HL-60/S4 (cell line): ENCODE data around the gene EXOC1.

ENCODE experiments used
- in situ Hi-C: fragments of 300-500 bp; cut with MboI; formaldehyde crosslinking; loops from 2 replicates; pipeline ENCODE4 v1.14.3; 2022; ENCODE audit warnings: low sequenced_read_pairs

EXOC1 gene

DNA sequence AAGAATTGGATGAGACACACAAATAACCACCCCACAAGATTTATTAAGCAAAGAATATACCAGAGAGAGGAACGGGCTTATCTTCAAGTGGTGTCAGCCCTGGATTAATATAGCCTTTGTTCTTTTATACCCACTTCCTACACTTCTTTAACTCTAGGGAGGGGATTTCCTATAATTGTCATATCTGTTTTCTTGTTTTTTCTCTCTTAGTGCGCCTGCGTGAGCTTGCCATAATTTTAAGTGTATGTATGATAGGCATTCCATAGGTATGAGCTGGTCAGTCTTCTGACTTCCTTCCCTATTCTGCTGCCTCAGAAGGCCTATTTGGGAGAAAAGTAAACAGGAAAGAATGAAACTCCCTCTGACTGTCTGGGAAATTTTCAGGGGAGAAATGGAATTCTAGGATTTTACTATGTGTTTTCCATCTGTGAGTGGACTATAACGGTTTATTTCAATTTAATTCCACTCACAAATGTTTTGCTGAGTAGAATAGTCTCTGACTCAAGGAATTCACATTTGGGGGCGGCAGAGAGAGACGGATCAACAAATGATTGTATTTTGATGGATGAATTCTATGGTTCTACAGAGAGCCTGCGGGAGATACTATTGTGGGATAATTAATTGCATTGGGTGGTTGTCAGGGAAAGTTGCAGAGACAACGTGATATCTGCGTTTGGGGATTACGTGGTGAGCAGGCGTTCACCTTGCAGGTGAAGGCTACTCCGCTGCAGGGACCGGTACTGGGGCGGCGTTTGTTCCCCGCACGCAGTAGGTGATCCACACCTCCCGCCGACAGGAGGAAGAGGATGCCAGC is 94.7 kb downstream of the EXOC1 start:
- in situ Hi-C loops = loop anchor here (25.0 kb wide), 1 partner anchor 339 kb away; no protein-coding TSS in a partner anchor

GRCh38 chr4:55948726-55949481 is 95.5 kb downstream of the EXOC1 start, which contains the start of gene CEP135:
TSS of gene CEP135 (plus strand) at chr4:55948945. CDS start at chr4:55952131, 3,186 bp downstream.
- in situ Hi-C loops = loop anchor here (25.0 kb wide), 1 partner anchor 338 kb away; no protein-coding TSS in a partner anchor

GRCh38 chr4:55949482-55949802 is 96.0 kb downstream of the EXOC1 start:
- in situ Hi-C loops = loop anchor here (25.0 kb wide), 1 partner anchor 338 kb away; no protein-coding TSS in a partner anchor

GRCh38 chr4:55951191-55951922 is 97.9 kb downstream of the EXOC1 start:
- in situ Hi-C loops = no loop called here
